GM18505 (cell line): ENCODE measurements around the gene ZNF587.
A peak's percentile ranks its signal among the peaks of the same experiment; 100 is the strongest.
"Not testable (repeated sequence)": the region's sequence is repeated elsewhere in the genome, so short reads cannot be mapped to it uniquely, and the experiment has no call there.

Experiments
- ATAC-seq: cut with Tn5 transposase; IDR thresholded peaks from one replicate; pipeline ENCODE4 v1.9.1; 2021; ENCODE audit not compliant: unreplicated experiment
- POLR2A ChIP-seq: IDR thresholded peaks from 4 replicates; pipeline ENCODE4 v1.6.1; 2011; ENCODE audit warnings: borderline replicate concordance; ENCODE audit not compliant: insufficient read depth, insufficient read length; ENCODE audit errors: extremely low read depth

Gene ZNF587

GRCh38 chr19:57816652-57817051 lies 33.0 kb upstream of the ZNF587 start:
- TF ChIP-seq POLR2A, result no peak
- ATAC-seq, result no peak

GRCh38 chr19:57817976-57818375 lies 31.7 kb upstream of the ZNF587 start:
- TF ChIP-seq POLR2A, result no peak
- no peak for ATAC-seq

DNA sequence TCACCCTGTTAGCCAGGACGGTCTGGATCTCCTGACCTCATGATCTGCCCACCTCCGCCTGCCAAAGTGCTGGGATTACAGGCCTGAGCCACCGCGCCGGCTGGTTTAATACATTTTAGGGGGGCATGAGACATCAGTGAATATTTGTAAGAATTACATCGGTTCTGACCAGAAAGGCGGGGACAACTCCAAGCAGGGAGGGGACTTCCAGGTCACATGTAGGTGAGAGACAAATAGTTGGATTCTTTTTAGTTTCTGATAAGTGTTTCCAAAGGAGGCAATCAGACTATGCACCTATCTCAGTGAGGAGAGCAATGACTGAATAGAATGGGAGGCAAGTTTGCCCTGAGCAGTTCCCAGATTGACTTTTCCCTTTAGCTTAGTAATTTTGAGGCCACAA lies 31.3 kb upstream of the ZNF587 start:
- ATAC-seq, result no peak
- TF ChIP-seq POLR2A, result no peak

DNA sequence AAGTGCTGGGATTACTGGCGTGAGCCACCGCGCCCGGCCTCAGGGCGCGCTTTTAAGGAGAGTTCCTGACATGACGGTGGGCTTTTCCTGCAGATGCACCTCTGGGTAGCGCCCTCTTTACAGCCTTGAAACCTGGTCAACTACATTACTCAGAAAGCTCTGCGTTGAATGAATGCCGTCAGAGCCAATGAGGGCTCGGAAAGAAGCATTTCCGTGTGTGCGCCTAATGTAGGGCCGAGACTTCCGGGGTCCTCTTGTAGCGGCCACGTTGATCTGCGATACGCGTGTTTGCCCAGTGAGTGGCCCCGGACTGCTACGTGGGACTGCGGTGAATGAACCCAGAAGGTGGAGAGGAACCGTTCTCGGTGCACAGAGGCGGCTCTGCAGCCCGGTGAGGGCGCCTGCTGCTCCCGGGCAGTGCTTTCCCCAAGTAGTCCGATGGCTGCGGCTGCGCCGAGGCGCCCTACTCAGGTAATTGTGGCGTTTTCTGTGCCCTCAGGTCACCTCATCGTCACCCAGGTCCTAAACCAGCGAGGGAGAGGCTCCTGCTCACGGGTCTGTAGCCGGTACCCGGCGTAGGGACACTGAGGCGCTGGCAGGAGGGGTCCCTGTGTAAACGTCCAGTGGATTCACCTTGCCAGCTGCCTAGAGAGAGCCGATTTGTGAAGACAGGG lies 30.0 kb upstream of the ZNF587 start:
- peak; percentile 87 for TF ChIP-seq POLR2A
- ATAC-seq, result peak; percentile 78

GRCh38 chr19:57820599-57820998 lies 29.1 kb upstream of the ZNF587 start:
- no peak for TF ChIP-seq POLR2A
- ATAC-seq, result no peak

DNA sequence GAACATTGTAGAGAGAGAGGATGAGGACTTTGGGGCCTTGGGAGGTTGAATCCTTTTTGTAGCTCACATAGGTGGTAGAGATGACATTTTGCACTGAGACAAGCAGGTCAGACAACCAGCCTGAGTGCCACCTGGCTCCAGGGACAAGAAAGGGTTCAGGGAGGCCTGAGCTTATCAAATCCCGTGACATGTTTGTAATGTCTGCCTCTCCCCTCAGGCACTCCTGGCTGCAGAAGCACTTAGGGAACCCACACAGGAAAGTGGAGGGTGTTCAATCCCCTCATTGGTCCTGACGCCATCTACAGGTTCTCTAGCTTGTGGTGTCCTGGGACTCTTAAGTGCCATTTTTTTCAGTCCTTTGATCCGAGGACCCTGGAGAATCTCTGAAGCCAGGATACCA lies 28.6 kb upstream of the ZNF587 start:
- not testable (repeated sequence) for ATAC-seq

DNA sequence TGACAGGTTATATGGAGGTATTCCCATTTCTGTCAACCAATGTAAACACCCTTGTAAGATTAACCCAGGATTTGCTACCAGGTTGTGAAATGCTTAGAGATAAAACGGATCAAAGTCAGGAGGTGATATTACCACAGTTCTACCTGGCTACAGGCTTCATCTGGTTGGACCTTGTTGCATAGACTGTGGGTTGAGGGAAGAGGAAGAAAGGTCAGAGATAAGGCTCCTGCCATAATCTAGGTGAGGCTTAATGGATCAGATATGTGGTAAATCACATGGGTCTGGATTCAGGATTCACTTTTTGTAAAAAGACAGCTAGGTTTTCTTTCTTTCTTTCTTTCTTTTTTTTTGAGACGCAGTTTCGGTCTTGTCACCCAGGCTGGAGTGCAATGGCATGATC lies 28.2 kb upstream of the ZNF587 start:
- ATAC-seq, result not testable (repeated sequence)

DNA sequence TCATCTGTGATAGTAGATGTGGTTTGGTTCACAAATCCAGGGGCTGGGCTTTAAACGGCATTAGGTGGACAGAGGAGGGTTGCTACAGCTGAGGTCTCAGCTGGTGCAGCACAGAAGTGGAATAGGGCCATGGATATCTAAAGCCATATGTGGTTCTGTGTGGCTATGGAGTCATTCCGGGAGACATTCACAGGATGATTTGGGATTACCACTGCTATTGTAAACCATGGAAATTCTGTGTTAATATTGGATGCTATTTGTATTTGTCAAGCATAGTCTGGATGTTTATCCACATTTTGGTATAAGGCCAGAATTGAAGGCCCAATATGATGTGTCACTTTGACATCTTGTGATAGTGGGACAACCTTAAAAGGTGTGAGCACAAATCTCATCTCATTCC lies 26.5 kb upstream of the ZNF587 start:
- ATAC-seq, result not testable (repeated sequence)

GRCh38 chr19:57823608-57824007 lies 26.1 kb upstream of the ZNF587 start:
- ATAC-seq, result not testable (repeated sequence)

- TF ChIP-seq POLR2A, result no peak
- no peak for ATAC-seq
Measured at GRCh38 chr19:57825511-57825910, 24.1 kb upstream of the ZNF587 start.

DNA sequence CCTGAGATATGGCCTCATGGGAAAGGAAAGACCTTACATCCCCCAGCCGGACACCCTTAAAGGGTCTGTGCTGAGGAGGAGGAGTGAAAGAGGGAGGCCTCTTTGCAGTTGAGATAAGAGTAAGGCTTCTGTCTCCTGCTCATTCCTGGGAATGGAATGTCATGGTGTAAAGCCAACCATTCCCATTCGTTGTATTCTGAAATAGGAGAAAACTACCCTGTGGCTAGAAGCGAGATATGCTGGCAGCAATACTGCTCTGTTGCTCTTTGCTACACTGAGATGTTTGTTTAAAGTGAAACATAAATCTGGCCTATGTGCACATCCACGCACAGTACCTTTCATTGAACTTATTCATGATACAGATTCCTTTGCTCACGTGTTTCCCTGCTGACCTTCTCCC lies 20.3 kb upstream of the ZNF587 start:
- ATAC-seq, result no peak
- no peak for TF ChIP-seq POLR2A

DNA sequence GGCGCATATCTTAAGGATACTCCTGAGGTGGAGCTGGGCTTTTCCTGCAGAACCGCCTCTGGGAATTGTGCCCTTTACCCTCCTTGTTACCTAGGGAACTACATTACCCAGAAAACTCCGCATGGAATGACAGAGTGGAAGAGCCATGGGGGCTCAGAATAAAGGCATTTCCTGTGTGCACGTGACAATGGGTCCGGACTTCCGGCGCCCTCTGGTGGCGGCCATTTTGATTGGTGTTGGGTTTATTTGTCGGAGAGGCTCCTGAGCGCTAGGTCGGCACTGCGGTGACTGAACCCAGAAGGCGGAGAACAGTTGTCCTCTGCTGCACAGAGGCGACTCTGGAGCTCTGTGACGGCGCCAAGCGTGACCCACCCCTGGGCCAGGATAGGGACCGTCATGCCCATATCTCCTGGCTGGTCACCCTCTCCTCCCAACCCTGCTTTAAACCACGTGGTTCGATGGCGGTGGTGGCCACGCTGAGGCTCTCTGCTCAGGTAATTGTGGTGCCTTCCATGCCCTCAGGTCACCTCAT lies 19.5 kb upstream of the ZNF587 start, which contains the start of gene ZNF587B:
TSS of gene ZNF587B (plus strand) at position 229 of the 532 bp plus-strand sequence. CDS start at position 459, 230 bp downstream.
- ATAC-seq, result no peak

GRCh38 chr19:57836991-57837390 lies 12.7 kb upstream of the ZNF587 start:
- ATAC-seq, result not testable (repeated sequence)

More for the DNA sequence above, 19.5 kb upstream of the ZNF587 start, which contains the start of gene ZNF587B:
- no peak for TF ChIP-seq POLR2A

- ATAC-seq, result not testable (repeated sequence)
Measured at GRCh38 chr19:57838622-57839191, 11.0 kb upstream of the ZNF587 start.

- no peak for ATAC-seq
- no peak for TF ChIP-seq POLR2A
Measured at GRCh38 chr19:57841122-57841763, 8.4 kb upstream of the ZNF587 start.

GRCh38 chr19:57847164-57847563 lies 2.5 kb upstream of the ZNF587 start:
- not testable (repeated sequence) for ATAC-seq

DNA sequence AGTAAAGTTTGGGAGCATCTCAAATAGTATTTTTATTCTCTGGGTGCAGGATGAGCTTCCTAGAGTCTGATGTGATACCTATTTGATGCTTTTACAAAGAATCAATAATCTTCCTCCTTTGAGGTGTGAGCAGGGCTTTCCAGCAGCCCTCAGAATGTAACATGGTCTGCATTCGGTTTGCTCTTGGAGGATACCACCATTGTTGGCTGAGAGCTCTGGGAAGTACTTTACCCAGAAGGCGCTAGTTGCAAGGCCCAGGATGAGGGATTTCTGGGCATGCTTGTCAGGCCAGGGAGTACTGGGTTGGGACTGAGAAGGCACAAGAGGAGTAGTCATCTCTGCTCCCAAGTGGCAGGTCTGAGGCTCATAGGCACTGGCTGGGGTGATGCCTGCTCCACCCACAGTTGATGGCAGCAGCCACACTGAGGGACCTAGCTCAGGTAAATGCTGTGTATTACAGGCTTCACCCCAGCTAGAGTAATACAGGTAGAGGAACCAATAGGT lies 445 bp upstream of the ZNF587 start:
- peak; percentile 4 for ATAC-seq
